CD4-positive, alpha-beta T cell (primary cell): ENCODE measurements around the gene ELFN1. TPM values are rescaled to one million over a fixed set of nuclear protein-coding genes. Genes with fewer than 3 reads are reported as not detected.

Source experiments
- ATAC-seq: fragments of 200-7000 bp; cut with Tn5 transposase; one replicate; pipeline ENCODE4 v1.10.0; 2022; ENCODE audit warnings: mild to moderate bottlenecking; ENCODE audit not compliant: poor library complexity
- CTCF ChIA-PET: fragments of 350-600 bp; sonication (Branson Sonifier 250); formaldehyde crosslinking; loops from one replicate; lab custom pipeline; 2021; ENCODE audit warnings: antibody characterized with exemption, inconsistent platforms; lab: Charles Lee
- POLR2A ChIA-PET: fragments of 350-600 bp; sonication (Branson Sonifier 250); formaldehyde crosslinking; loops from one replicate; lab custom pipeline; 2021; ENCODE audit warnings: antibody characterized with exemption, inconsistent platforms; lab: Charles Lee
- DNase-seq, 14 experiments: peaks; one replicate each; pipeline ENCODE4 v3.0.0-alpha.2; 2013 to 2020; ENCODE audit warnings: mixed read lengths in 2 of 14
- H3K27ac ChIP-seq, 2 donors: one replicate each; pipeline versions ENCODE4 v1.5.1 to v1.7.0; 2013; ENCODE audit warnings: low read length in 2 of 2, low read depth in 1 of 2, mild to moderate bottlenecking in 1 of 2
- H3K27me3 ChIP-seq, 2 experiments: 1 replicate in 1 of 2; 2 replicates in 1 of 2; pipeline versions ENCODE4 v1.6.1 to v1.7.0; 2013; ENCODE audit warnings: low read length in 2 of 2, control low read depth in 1 of 2, mild to moderate bottlenecking in 1 of 2, moderate library complexity in 1 of 2; ENCODE audit not compliant: insufficient read depth in 2 of 2, control insufficient read depth in 1 of 2
- H3K36me3 ChIP-seq: one replicate; pipeline ENCODE4 v1.6.1; 2013; ENCODE audit warnings: low read length, control low read depth; ENCODE audit not compliant: insufficient read depth
- H3K4me1 ChIP-seq: one replicate; pipeline ENCODE4 v1.6.1; 2013; ENCODE audit warnings: low read length, control low read depth; ENCODE audit not compliant: insufficient read depth
- H3K4me3 ChIP-seq: one replicate; pipeline ENCODE4 v1.5.1; 2013; ENCODE audit warnings: mild to moderate bottlenecking, low read length, moderate library complexity
- H3K9me3 ChIP-seq, 2 experiments: 1 replicate in 1 of 2; 2 replicates in 1 of 2; pipeline versions ENCODE4 v1.6.1 to v1.7.0; 2013; ENCODE audit warnings: low read length in 2 of 2, mild to moderate bottlenecking in 2 of 2, control low read depth in 1 of 2, moderate library complexity in 1 of 2; ENCODE audit not compliant: control insufficient read depth in 1 of 2, insufficient read depth in 1 of 2
- H3K27ac Mint-ChIP-seq: one replicate; pipeline ENCODE4 v1.8.0; 2020; ENCODE audit warnings: mixed read lengths
- H3K27me3 Mint-ChIP-seq: one replicate; pipeline ENCODE4 v1.8.0; 2021; ENCODE audit warnings: mixed read lengths
- H3K36me3 Mint-ChIP-seq: one replicate; pipeline ENCODE4 v1.8.0; 2021; ENCODE audit warnings: low read depth, mixed read lengths
- H3K4me1 Mint-ChIP-seq: one replicate; pipeline ENCODE4 v1.8.0; 2021; ENCODE audit warnings: low read depth, mixed read lengths
- H3K4me3 Mint-ChIP-seq: one replicate; pipeline ENCODE4 v1.8.0; 2020; ENCODE audit warnings: mild to moderate bottlenecking, mixed read lengths
- H3K9me3 Mint-ChIP-seq: one replicate; pipeline ENCODE4 v1.8.0; 2020; ENCODE audit warnings: mixed read lengths
- CTCF ChIP-seq: fragments of 200-600 bp; IDR thresholded peaks from one replicate; pipeline ENCODE4 v1.8.0; 2022; ENCODE audit warnings: antibody characterized with exemption, mild to moderate bottlenecking
- intact Hi-C, 2 experiments: fragments of 100-400 bp; cut with DNase I in 1 of 2; cut with micrococcal nuclease in 1 of 2; formaldehyde crosslinking; loops; one replicate each; pipeline versions ENCODE4 v1.15.1 to v1.9.0; 2023 to 2025; cut with DNase I, micrococcal nuclease
- total RNA-seq, 174 experiments: library from RNA in 2 of 174; stranded (reverse) in 2 of 174; gene quantifications; one replicate each; pipeline ENCODE4 v1.2.3 and lab custom pipeline; 2021 to 2026

Gene ELFN1
- total RNA-seq, 2 experiments from 2014 or later: not detected

- Histone ChIP-seq H3K4me3 (no peak overlapping the region), H3K27me3 (no peaks in the 10 kb centered on the region), H3K4me1 (no peaks in the 10 kb centered on the region), H3K9me3 (peaks cover 3 to 34% of the 10 kb centered on the region in 2 experiments), H3K27ac (no peak overlapping the region), H3K36me3 (no peaks in the 10 kb centered on the region)
- no peak overlapping the region for H3K27ac Mint-ChIP-seq
- H3K36me3 Mint-ChIP-seq: no peaks in the 10 kb centered on the region
- no peaks in the 10 kb centered on the region for H3K4me1 Mint-ChIP-seq
- ATAC-seq: no peak
- POLR2A ChIA-PET: no interaction called here
- DNase-seq: peak in 1 of 14 experiments; percentile 7
- intact Hi-C loops: no loop called here
- peaks cover 5% of the 10 kb centered on the region for H3K9me3 Mint-ChIP-seq
- H3K4me3 Mint-ChIP-seq: no peak overlapping the region
- CTCF ChIA-PET: no interaction called here
- no peak for TF ChIP-seq CTCF
- no peaks in the 10 kb centered on the region for H3K27me3 Mint-ChIP-seq
Measured at GRCh38 chr7:1769286-1770200, 99.5 kb downstream of the ELFN1 start.

- no peak for TF ChIP-seq CTCF
- Mint-ChIP-seq H3K27ac (no peak overlapping the region), H3K4me3 (no peak overlapping the region), H3K4me1 (no peaks in the 10 kb centered on the region), H3K36me3 (no peaks in the 10 kb centered on the region), H3K27me3 (no peaks in the 10 kb centered on the region), H3K9me3 (peaks cover 5% of the 10 kb centered on the region)
- DNase-seq (no peak), ATAC-seq (no peak)
- Histone ChIP-seq H3K27ac (no peak overlapping the region), H3K36me3 (no peaks in the 10 kb centered on the region), H3K4me3 (no peak overlapping the region), H3K4me1 (no peaks in the 10 kb centered on the region), H3K27me3 (no peaks in the 10 kb centered on the region), H3K9me3 (peaks cover 8 to 26% of the 10 kb centered on the region in 2 experiments)
- intact Hi-C loops: no loop called here
- ChIA-PET POLR2A (no interaction called here), CTCF (no interaction called here)
Measured at GRCh38 chr7:1770331-1770730, 100.3 kb downstream of the ELFN1 start.

- ATAC-seq (no peak), DNase-seq (no peak)
- Histone ChIP-seq H3K36me3 (no peaks in the 10 kb centered on the region), H3K9me3 (peaks cover 11 to 13% of the 10 kb centered on the region in 2 experiments), H3K27me3 (no peaks in the 10 kb centered on the region), H3K4me1 (no peaks in the 10 kb centered on the region), H3K27ac (no peak overlapping the region), H3K4me3 (no peak overlapping the region)
- ChIA-PET CTCF (no interaction called here), POLR2A (no interaction called here)
- TF ChIP-seq CTCF: no peak
- no peaks in the 10 kb centered on the region for H3K4me1 Mint-ChIP-seq
- H3K9me3 Mint-ChIP-seq: peaks cover 9% of the 10 kb centered on the region
- no peak overlapping the region for H3K27ac Mint-ChIP-seq
- peaks cover 8% of the 10 kb centered on the region for H3K27me3 Mint-ChIP-seq
- H3K36me3 Mint-ChIP-seq: no peaks in the 10 kb centered on the region
- no peak overlapping the region for H3K4me3 Mint-ChIP-seq
- intact Hi-C loops: no loop called here
Measured at GRCh38 chr7:1775389-1775788, 105.3 kb downstream of the ELFN1 start.
